GM21717 (cell line): ENCODE measurements around the gene STMN3.
"Not testable (repeated sequence)": the region's sequence is repeated elsewhere in the genome, so short reads cannot be mapped to it uniquely, and the experiment has no call there.

Experiments used
- ATAC-seq: cut with Tn5 transposase; IDR thresholded peaks from one replicate; pipeline ENCODE4 v1.9.1; 2021; ENCODE audit warnings: mild to moderate bottlenecking, moderate library complexity; ENCODE audit not compliant: unreplicated experiment

STMN3 gene

GRCh38 chr20:63657937-63658748, 4.9 kb upstream of the STMN3 start, which contains the start of gene RTEL1:
Gene RTEL1, plus strand, starts transcription at chr20:63658312. Its CDS starts 1,091 bp downstream, at chr20:63659403.
- ATAC-seq, result peak; percentile 75

DNA sequence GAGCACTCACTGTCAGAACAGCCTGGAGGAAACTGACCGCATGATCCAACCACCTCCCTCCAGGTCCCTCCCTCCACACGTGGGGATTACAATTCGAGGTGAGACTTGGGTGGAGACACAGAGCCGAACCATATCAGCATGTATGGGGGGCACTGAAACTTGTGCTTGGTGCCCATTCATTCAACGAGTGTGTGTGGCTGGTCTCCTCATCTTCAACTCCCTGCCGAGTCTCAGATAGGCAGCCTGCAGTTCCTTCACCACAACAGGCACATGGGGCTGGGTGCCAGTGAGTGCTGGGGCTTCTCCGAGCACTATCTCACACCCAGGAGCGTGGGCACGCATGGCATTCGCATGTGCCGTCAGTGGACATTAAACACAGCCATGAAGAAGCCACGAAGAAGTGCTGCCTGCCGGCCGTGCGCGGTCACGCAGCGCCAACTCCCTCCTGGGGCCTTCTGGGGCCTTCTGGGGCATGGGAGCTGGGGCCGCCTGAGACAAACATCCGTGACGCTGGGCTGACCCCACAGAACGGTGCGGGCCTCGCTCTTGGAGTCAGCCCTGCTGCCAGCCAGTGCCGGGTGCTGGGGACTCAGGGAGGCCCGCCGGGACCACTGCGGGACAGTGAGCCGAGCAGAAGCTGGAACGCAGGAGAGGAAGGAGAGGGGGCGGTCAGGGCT, 4.2 kb upstream of the STMN3 start:
- ATAC-seq, result peak; percentile 4

GRCh38 chr20:63656451-63656850, 3.2 kb upstream of the STMN3 start:
- no peak for ATAC-seq

DNA sequence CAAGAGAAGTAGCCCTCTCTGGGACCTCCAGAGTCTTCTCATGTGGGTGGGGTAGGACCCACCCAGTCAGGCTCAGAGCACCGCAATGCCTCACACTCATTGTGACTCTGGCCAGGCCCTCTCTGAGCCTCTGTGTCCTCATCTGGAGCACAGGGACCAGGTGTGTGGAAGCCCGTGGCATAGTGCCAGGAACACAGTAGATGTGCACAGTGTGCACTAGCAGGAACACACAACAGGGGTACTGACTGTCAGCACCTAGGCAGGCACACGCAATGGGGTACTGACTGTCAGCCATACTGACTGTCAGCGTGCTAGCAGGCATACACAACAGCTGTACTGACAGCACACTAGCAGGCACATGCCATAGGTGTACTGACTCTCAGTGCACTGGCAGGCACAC, 2.0 kb upstream of the STMN3 start:
- ATAC-seq, result no peak

- no peak for ATAC-seq
Observed at GRCh38 chr20:63653974-63654668, 897 bp upstream of the STMN3 start.

- ATAC-seq, result no peak
Observed at GRCh38 chr20:63652192-63652980, 838 bp downstream of the STMN3 start.

DNA sequence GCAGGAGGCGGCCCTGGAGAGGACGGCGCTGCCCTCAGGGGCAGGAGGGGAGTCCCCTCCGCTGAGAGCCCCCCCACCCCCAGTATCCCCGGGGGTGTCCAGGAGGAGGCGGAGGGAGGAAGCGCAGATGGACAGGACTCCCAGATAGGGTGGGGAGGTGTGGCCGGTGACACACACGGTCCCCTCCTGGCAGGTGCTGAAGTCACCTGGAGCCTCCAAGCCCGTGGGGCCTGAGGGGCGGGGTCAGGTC, 1.4 kb downstream of the STMN3 start:
- no peak for ATAC-seq

GRCh38 chr20:63650486-63650885, 2.7 kb downstream of the STMN3 start:
- ATAC-seq, result not testable (repeated sequence)

GRCh38 chr20:63648895-63649589, 4.2 kb downstream of the STMN3 start:
- ATAC-seq, result no peak

- ATAC-seq, result no peak
Observed at GRCh38 chr20:63648190-63648589, 5.0 kb downstream of the STMN3 start.

- ATAC-seq, result no peak
Observed at GRCh38 chr20:63645218-63645617, 8.0 kb downstream of the STMN3 start.

DNA sequence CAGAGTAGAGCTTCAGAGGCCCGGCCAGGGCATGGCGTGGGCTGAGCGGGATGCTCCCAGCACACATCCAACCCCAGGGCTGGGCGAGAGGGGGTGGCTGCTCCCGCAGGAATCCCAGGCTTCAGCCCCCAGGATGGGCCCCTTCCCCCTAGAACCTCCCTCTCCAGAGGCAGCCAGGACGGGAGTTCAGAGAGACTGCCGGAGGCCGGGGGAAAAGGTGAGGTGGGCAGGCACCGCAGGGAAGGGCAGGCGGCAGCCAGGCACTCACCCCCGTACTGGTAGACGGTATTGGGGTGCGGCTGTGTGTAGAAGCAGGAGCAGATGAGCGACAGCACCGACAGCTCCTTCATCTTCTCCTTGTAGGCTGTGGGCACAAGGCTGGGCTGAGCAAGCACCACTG, 9.3 kb downstream of the STMN3 start:
- ATAC-seq, result no peak

DNA sequence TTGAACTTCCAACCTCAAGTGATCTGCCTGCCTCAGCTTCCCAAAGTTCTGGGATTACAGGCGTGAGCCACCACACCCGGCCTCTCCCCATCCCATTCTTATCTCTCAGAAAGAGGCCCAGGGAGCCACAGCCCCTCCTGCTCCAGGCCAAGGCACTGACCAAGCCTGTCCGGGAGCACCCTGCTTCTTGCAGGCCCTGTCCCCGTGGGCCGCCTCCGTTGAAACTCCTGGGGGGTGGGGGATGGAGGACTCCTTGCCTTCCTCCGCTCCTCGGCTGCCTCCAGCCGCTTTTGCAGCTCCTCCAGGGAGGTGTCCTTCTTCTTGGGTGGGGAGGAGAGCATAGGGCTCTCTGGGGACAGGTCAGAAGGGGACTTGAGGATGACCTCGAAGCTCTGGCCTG, 9.7 kb downstream of the STMN3 start:
- ATAC-seq, result no peak

DNA sequence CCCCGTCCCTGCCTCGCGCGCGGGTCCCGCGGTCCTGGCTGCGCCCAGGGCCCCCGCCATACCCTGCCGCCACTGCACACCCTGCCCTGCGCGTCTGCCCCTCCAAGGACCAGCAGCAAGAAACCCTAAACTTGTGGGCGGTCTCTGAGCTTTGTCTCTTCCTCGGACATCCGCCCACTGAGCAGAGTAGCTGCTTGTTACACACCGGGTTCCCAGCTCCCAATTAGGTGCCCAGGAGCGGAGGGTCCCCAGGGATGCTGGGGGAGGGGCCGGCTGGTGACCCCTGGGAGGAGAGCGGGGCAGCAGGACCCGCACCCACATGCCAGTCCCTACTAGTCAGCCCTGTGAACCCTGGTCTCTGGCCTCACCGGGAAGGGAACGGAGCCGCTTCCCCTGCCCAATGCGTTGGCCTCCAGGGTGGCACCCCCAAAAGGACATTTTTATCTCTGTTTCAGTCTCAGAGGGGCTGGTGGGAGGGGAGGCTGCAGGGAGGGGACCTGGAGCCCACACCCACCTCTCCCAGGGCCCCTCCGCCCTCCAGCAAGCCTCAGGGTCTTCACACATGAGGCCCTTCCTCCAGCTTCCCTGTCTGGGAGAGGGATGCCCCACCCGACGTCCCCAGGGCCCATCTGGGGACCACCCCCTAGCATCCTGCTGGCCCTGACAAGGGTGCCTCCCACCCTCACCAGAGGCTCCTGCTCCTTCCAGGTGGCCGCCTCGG, 10.5 kb downstream of the STMN3 start:
- ATAC-seq, result peak; percentile 5

DNA sequence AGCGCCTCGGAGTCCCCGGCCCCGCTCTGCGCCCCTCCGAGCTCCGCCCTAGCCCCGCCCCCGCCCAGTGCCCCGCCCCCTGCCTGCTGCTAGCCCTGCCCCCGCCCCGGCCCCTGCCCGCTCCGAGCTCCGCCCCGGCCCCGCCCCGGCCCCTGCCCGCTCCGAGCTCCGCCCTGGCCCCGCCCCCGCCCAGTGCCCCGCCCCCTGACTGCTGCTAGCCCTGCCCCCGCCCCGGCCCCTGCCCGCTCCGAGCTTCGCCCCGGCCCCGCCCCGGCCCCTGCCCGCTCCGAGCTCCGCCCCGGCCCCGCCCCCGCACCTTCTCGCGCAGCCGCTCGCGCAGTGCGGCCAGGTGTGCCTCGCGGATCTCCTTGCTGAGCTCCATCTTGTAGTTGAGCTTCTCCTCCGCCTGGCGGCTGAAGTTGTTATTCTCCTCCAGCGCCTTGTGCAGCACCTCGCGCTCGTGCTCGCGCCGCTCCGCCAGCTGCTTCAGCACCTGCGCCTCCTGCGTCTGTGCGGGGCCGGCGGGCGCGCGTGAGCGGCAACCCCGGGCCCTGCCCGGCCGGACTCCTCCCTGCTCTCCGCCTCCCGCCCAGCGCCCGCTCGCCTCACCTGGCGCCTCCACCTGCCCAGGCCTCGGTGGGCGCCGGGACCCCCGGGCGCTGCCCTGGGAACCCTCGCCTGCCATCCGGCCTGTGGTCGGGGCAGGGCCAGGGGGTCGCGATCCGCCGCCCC, 11.3 kb downstream of the STMN3 start:
- ATAC-seq, result peak; percentile 36

GRCh38 chr20:63641146-63641791, 12.0 kb downstream of the STMN3 start:
- peak; percentile 24 for ATAC-seq

DNA sequence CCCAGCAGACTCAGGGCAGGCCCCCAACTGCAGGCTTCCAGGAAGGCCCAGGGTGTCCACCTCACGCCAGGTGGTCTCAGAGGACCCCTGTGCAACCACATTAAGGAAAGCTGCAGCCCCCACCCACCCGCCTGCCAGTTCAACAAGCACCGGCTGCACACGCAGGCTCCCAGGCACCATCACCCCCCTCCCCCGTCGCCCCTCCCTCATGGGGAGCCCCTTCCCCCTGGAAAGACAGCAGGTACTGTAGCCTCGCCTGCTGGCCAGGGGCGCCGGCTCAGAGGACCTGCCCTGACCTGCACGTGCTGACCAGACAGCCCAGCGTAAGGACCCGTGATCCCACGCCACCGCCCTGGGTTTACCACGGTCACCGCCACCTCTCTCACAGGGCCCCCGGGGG, 12.5 kb downstream of the STMN3 start:
- not testable (repeated sequence) for ATAC-seq

DNA sequence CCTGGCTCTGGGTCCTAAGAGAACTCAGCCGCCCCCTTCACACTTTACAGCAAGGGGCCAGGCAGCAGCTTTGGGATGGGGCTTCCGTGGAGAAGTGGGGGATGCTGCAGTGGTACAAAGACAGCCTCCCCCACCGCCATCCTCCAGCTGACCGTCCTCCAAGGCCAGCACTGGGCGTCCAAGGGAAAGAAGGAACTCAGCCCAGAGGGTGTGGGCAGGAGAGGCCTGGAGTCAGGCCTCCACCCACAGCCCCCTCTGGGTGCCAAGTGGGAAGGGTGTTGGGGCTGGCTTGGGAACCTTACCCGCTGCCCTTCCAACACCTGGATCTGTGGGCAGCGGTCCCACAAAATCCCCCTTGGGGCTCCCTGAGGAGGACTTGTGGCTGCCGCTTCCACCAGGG, 13.1 kb downstream of the STMN3 start:
- ATAC-seq, result no peak
